MM.1S (cell line): ENCODE results near the gene COX5A.
A peak's percentile ranks its signal among the peaks of the same experiment; 100 is the strongest.

Experiments
- DNase-seq: peaks from one replicate; pipeline ENCODE4 v3.0.0-alpha.2; 2015
- H2AFZ ChIP-seq: fragments of 300-600 bp; sonication (generic); 2 replicates; pipeline ENCODE4 v1.6.0; 2016; ENCODE audit warnings: antibody characterized with exemption, low read length
- H3F3A ChIP-seq: fragments of 300-600 bp; sonication (generic); 2 replicates; pipeline ENCODE4 v1.6.1; 2016; ENCODE audit warnings: mild to moderate bottlenecking, antibody characterized with exemption, low read length, moderate library complexity, mixed read lengths; ENCODE audit not compliant: insufficient read depth
- H3K27ac ChIP-seq: fragments of 300-600 bp; sonication (generic); 2 replicates; pipeline ENCODE4 v1.5.1; 2016; ENCODE audit warnings: mild to moderate bottlenecking, low read length
- H3K27me3 ChIP-seq: fragments of 300-600 bp; sonication (generic); replicated peaks from 2 replicates; pipeline ENCODE4 v1.6.0; 2016; ENCODE audit warnings: low read length; ENCODE audit not compliant: insufficient read depth
- H3K36me3 ChIP-seq: fragments of 300-600 bp; sonication (generic); replicated peaks from 2 replicates; pipeline ENCODE4 v1.6.1; 2016; ENCODE audit warnings: mild to moderate bottlenecking, low read length, mixed read lengths; ENCODE audit not compliant: insufficient read depth
- H3K4me1 ChIP-seq: fragments of 300-600 bp; sonication (generic); 2 replicates; pipeline ENCODE4 v1.6.1; 2016; ENCODE audit warnings: low read length, mixed read lengths
- H3K4me2 ChIP-seq: fragments of 300-600 bp; sonication (generic); 2 replicates; pipeline ENCODE4 v1.6.0; 2016; ENCODE audit warnings: low read depth, low read length
- H3K4me3 ChIP-seq: fragments of 300-600 bp; sonication (generic); 2 replicates; pipeline ENCODE4 v1.5.1; 2016; ENCODE audit warnings: low read length, mixed read lengths
- H3K79me2 ChIP-seq: fragments of 300-600 bp; sonication (generic); 2 replicates; pipeline ENCODE4 v1.6.1; 2016; ENCODE audit warnings: mixed run types, low read length, mixed read lengths
- H3K9ac ChIP-seq: fragments of 300-600 bp; sonication (generic); 2 replicates; pipeline ENCODE4 v1.6.1; 2016; ENCODE audit warnings: low read length, mixed read lengths
- H3K9me2 ChIP-seq: fragments of 300-600 bp; sonication (generic); replicated peaks from 2 replicates; pipeline ENCODE4 v1.6.1; 2016; ENCODE audit warnings: mild to moderate bottlenecking, low read length, mixed read lengths; ENCODE audit not compliant: insufficient read depth
- H3K9me3 ChIP-seq: fragments of 300-600 bp; sonication (generic); replicated peaks from 2 replicates; pipeline ENCODE4 v1.6.1; 2016; ENCODE audit warnings: mild to moderate bottlenecking, low read length, mixed read lengths; ENCODE audit not compliant: insufficient read depth
- H4K20me1 ChIP-seq: fragments of 300-600 bp; sonication (generic); 2 replicates; pipeline ENCODE4 v1.6.1; 2016; ENCODE audit warnings: mild to moderate bottlenecking, low read length, moderate library complexity, mixed read lengths; ENCODE audit not compliant: insufficient read depth
- EZH2 ChIP-seq: fragments of 300-600 bp; sonication (generic); optimal IDR thresholded peaks from 2 replicates; pipeline ENCODE3; 2017; ENCODE audit warnings: low read depth, mild to moderate bottlenecking, antibody characterized with exemption, low read length, mixed read lengths
- EZH2phosphoT487 ChIP-seq: fragments of 300-600 bp; sonication (generic); IDR thresholded peaks from 2 replicates; pipeline ENCODE4 v1.6.1; 2018; ENCODE audit warnings: antibody characterized with exemption, low read length
- TF ChIP-seq, protein P1 (sequence below): fragments of 300-600 bp; sonication (generic); IDR thresholded peaks from 2 replicates; pipeline ENCODE4 v1.5.1; 2016; ENCODE audit warnings: antibody characterized with exemption, low read length, mixed read lengths

The COX5A gene

DNA sequence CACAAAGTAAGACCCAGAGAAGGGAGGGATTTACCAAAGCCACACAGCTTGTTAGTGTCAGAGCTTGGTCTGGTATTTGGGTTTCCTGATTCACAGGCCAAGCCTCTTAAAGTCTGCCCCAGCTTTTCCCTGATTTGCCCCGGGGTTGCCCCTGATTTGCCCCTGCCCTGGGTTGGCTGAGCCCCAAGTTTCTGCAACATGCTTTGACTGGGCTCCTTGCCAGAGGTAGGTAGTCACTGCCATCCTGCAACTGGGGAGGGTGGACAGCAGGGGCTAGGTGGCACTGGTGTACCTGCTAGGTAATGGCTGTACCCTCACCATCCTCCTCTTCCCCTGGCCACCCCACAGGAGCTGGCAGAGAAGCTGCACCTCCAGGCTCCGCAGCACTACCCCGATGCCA, 45.6 kb downstream of the COX5A start:
- TF ChIP-seq EZH2phosphoT487 (no peak), EZH2 (no peak)
- TF ChIP-seq, protein P1, sequence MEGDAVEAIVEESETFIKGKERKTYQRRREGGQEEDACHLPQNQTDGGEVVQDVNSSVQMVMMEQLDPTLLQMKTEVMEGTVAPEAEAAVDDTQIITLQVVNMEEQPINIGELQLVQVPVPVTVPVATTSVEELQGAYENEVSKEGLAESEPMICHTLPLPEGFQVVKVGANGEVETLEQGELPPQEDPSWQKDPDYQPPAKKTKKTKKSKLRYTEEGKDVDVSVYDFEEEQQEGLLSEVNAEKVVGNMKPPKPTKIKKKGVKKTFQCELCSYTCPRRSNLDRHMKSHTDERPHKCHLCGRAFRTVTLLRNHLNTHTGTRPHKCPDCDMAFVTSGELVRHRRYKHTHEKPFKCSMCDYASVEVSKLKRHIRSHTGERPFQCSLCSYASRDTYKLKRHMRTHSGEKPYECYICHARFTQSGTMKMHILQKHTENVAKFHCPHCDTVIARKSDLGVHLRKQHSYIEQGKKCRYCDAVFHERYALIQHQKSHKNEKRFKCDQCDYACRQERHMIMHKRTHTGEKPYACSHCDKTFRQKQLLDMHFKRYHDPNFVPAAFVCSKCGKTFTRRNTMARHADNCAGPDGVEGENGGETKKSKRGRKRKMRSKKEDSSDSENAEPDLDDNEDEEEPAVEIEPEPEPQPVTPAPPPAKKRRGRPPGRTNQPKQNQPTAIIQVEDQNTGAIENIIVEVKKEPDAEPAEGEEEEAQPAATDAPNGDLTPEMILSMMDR = no peak

DNA sequence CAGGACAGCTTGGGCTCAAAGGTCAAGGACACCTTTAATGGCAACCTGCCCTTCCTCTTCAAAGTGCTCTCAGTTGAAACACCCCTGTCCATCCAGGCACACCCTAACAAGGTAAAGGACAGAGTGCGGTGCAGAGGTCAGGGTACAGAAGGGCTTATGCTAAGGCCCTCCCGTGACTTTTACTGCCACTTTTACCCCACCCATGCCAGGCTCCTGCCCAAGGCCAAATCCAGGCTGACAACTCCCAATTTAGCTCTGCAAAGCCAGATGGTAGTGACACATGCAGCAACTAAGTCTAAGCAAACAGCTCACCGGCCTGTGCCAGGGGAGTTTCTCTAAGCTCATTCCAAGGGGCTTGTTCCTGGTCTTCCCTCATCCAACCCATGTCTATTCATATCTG, 46.4 kb downstream of the COX5A start:
- no peaks in the 10 kb centered on the region for H3K27me3 ChIP-seq
- H3K9me2 ChIP-seq = no peaks in the 10 kb centered on the region
- H3K9me3 ChIP-seq = no peaks in the 10 kb centered on the region
- no peak overlapping the region for H3K27ac ChIP-seq
- H3K4me3 ChIP-seq = no peak overlapping the region
- no peak overlapping the region for H2AFZ ChIP-seq
- H4K20me1 ChIP-seq = no peaks in the 10 kb centered on the region
- no peak overlapping the region for H3K4me2 ChIP-seq
- H3F3A ChIP-seq = no peaks in the 10 kb centered on the region
- H3K9ac ChIP-seq = no peak overlapping the region
- H3K36me3 ChIP-seq = no peaks in the 10 kb centered on the region
- H3K79me2 ChIP-seq = peaks cover 9% of the 10 kb centered on the region; the same call in 1 of the 2 replicates
- DNase-seq = no peak
- H3K4me1 ChIP-seq = peaks cover 26% of the 10 kb centered on the region
- TF ChIP-seq, protein P1 = no peak
- TF ChIP-seq EZH2 = no peak
- no peak for TF ChIP-seq EZH2phosphoT487

More for the DNA sequence above, 45.6 kb downstream of the COX5A start:
- Histone ChIP-seq H3K27me3 (no peaks in the 10 kb centered on the region), H3K36me3 (no peaks in the 10 kb centered on the region), H3K9me2 (no peaks in the 10 kb centered on the region), H3K9ac (no peak overlapping the region), H3F3A (no peaks in the 10 kb centered on the region), H3K27ac (peak overlapping the region; percentile 53; the same call in 1 of the 2 replicates), H3K4me1 (peaks cover 26% of the 10 kb centered on the region), H3K9me3 (no peaks in the 10 kb centered on the region), H3K4me2 (no peak overlapping the region), H2AFZ (no peak overlapping the region), H3K79me2 (peaks cover 9% of the 10 kb centered on the region; the same call in 1 of the 2 replicates), H3K4me3 (no peak overlapping the region), H4K20me1 (no peaks in the 10 kb centered on the region)
- no peak for DNase-seq

DNA sequence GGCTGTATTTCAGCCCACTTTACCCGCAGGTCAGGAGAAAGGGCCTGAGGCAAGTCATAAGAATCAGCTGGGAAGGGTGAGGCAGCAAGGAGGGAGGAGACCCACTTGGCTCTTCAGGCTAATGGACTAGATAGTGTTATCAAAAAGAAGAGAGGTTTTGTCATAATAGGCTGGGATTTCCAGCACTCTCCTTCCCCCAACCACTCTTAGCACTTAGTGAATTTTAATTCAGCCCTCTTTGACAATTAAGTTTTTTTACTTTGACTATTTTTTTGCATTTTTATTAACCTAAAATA, 47.3 kb downstream of the COX5A start:
- Histone ChIP-seq H3K9ac (peak overlapping the region; percentile 73; the same call in 1 of the 2 replicates), H3K4me3 (peak overlapping the region; percentile 92), H3K9me3 (no peaks in the 10 kb centered on the region), H3K79me2 (peaks cover 9% of the 10 kb centered on the region; the same call in 1 of the 2 replicates), H3K4me2 (peak overlapping the region; percentile 93), H3F3A (no peaks in the 10 kb centered on the region), H3K9me2 (no peaks in the 10 kb centered on the region), H3K36me3 (no peaks in the 10 kb centered on the region), H3K4me1 (peaks cover 26% of the 10 kb centered on the region), H3K27ac (no peak overlapping the region), H4K20me1 (no peaks in the 10 kb centered on the region), H3K27me3 (no peaks in the 10 kb centered on the region), H2AFZ (peak overlapping the region; percentile 94; the same call in 1 of the 2 replicates)
- no peak for DNase-seq
- TF ChIP-seq EZH2phosphoT487 = no peak

DNA sequence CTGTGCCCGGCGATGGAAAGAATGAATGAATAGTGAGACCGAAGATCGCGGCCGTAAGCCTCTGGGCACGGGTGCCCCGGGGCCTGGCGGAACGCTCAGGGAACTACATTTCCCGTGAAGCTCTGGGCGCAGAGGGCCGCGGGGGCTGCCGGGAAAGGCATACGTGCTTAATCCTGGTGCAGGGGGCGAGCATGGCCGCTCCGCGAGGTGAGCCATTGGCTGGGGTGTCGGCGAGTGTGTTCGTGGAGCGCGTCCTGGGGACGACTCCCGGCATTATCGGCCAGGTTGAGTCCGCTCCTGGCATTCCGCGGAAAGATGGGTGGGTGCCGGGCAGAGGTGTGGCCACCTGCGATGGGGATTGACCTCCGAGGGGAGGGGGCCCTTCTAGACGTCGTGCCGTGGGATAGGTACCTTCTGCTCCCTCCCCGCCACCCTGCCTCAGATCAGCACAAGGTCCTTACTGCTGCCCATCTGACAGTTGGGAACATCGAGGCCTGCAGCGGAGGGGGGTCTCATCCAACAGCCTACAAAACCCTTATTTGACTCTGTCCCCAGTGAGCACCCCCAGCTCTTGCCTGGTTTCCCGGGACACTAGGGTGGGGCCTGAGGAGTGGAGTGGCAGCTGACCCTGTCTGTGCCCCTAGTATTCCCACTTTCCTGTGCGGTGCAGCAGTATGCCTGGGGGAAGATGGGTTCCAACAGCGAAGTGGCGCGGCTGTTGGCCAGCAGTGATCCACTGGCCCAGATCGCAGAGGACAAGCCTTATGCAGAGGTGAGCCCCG, 47.8 kb downstream of the COX5A start, which contains the start of gene MPI:
Gene MPI, plus strand, starts transcription at position 160 of the 782 bp plus-strand sequence. Its CDS starts 32 bp downstream, at position 192.
- peak within 1 kb of the TSS; percentile 94 for H2AFZ ChIP-seq
- H4K20me1 ChIP-seq = no peaks in the 10 kb centered on the region
- H3K9me2 ChIP-seq = no peaks in the 10 kb centered on the region
- H3K4me2 ChIP-seq = peak within 1 kb of the TSS; percentile 93
- DNase-seq = peak; percentile 86
- no peak within 1 kb of the TSS for H3K27ac ChIP-seq
- TF ChIP-seq EZH2 (no peak), EZH2phosphoT487 (no peak)
- TF ChIP-seq, protein P1 = no peak
- H3K27me3 ChIP-seq = no peaks in the 10 kb centered on the region
- H3K9ac ChIP-seq = peak within 1 kb of the TSS; percentile 73
- H3K36me3 ChIP-seq = no peaks in the 10 kb centered on the region
- H3K79me2 ChIP-seq = peaks cover 9% of the 10 kb centered on the region; the same call in 1 of the 2 replicates
- H3K4me1 ChIP-seq = peaks cover 30% of the 10 kb centered on the region
- peak within 1 kb of the TSS; percentile 92 for H3K4me3 ChIP-seq
- H3F3A ChIP-seq = 0 out of 2 replicates have a peak, but pooled peaks cover under 1% of the 10 kb centered on the region
- no peaks in the 10 kb centered on the region for H3K9me3 ChIP-seq
